ENCODE measurements around the gene GINS1.

GINS1 gene

GRCh38 chr20:25407311-25408169 lies at the start of gene GINS1:
Gene GINS1, plus strand, starts transcription at chr20:25407673. Its CDS starts 148 bp downstream, at chr20:25407821.
- no peak for DNase-seq (ENCODE audit: low read depth)

GRCh38 chr20:25360631-25361286 lies 46.7 kb upstream of the GINS1 start:
- no peak for DNase-seq (ENCODE audit: low read depth)

GRCh38 chr20:25361287-25361683 lies 46.2 kb upstream of the GINS1 start:
- no peak for DNase-seq (ENCODE audit: low read depth)

DNA sequence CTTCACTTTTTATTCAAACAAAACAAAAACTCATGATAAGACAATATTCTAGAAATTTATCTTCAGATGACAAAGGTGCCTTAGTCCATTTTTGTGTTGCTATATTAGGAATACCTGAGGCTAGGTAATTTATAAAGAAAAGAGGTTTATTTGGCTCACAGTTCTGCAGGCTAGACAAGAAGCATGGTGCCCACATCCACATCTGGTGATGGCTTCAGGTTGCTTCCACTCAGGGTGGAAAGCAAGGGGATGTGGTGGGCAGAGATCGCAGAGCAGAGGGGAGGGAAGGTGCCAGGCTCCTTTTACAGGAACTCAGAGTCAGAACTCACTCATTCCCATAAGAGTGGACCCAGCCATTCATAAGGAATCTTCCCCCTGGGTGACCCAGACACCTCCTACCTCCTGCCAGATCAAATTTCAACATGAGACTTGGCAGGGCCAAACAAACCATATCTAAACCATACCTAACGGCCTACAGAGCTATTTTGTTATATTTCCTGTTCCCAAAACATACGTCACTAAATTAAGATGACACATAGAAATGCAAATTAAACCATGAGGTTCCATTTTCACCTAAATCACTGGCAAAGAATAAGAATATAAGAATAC lies 43.2 kb upstream of the GINS1 start:
- no peak for DNase-seq (ENCODE audit: low read depth)

GRCh38 chr20:25364879-25365699 lies 42.4 kb upstream of the GINS1 start:
- no peak for DNase-seq (ENCODE audit: low read depth)

- DNase-seq (ENCODE audit: low read depth) = no peak
These were observed 38.9 kb upstream of the GINS1 start for GRCh38 chr20:25368526-25368925.

DNA sequence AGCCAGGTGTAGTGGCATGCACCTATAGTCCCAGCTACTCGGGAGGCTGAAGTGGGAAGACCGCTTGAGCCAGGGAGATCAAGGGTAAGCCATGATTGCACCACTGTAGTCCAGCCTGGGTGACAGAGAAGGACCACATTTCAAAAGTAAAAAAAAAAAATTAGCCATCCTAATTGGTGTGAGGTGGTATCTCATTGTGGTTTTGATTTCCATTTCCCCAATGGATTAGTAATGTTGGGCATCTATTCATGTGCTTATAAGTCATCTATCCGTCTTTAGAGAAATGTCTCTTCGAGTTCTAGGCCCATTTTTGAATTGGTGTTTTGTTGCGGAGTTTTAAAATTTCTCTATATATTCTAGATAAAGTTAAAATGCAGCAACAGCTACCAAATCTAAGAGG lies 38.5 kb upstream of the GINS1 start:
- DNase-seq (ENCODE audit: low read depth) = no peak

DNA sequence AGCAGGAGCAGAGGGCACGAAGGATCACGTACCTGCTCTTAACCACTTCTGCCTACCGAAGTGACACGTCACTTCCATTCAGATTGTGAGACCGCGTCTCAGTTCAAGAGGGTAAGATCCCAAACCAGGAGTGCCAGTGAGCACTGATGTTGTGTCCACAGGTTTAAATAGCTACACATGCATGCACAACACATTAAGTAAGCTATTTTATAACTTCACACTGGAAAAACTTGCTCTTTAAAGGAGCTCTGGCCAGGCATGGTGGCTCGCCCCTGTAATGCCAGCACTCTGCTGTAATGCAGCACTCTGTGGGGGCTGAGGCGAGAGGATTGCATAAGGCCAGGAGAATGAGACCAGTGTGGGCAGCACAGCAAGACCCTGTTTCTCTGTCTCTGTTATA lies 37.9 kb upstream of the GINS1 start:
- no peak for DNase-seq (ENCODE audit: low read depth)

- no peak for DNase-seq (ENCODE audit: low read depth)
These were observed 37.5 kb upstream of the GINS1 start for GRCh38 chr20:25369971-25370370.

- peak; percentile 71 for DNase-seq (ENCODE audit: low read depth)
These were observed 34.7 kb upstream of the GINS1 start for GRCh38 chr20:25372584-25373336.

DNA sequence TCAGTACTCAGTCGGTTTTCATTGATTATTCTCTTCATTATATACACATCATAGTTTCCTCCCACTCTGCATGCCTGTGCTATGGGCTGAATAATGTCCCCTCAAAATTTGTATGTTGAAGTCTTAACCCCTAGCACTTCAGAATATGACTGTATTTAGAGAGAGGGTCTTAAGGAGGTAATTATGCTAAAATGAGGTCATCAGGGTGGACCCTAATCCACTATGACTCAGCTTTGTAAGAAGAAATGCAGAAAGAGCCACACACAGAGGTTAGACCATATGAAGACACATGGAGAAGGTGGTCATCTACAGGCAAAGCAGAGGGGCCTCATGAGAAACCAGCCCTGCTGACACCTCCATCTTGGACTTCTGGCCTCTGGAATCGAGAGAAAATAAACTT lies 32.6 kb upstream of the GINS1 start:
- DNase-seq (ENCODE audit: low read depth) = no peak

DNA sequence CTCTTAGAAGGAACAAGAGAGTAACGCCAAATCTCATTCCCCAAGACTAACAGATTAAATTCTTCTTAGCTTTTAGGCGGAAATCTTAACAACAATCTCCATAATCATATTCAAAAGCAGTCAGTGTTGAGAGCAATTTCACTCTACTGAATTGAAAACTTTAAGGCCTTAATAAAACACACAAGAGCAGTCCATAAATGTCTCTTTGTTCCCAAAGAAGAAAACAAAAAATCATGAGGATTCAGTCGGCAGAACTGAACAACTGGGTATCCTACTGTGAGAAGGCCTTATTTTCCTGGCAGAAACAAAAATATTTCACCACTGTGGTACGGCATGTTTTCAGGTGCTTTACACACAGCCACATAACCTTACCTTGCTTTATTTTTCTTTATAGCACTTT lies 31.2 kb upstream of the GINS1 start:
- DNase-seq (ENCODE audit: low read depth) = no peak

DNA sequence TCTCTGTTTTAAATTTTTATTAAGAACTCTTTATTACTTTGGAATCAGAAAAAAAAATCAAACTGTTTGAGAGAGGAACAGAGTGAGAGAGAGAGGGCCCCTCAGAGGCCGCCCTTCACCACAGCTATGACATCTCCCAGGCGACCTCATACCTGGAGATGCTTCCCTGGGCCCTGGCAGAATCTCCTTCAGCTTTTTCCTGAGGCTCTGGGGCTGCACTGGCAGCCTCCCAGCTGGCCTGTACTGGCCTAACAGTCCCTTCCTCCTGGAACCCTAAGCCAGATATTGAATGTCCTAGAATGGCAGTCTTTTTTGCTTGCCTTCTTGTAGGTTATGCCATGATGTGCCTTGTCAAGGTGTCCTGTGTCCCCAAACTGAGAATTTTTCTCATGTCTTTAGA lies 30.6 kb upstream of the GINS1 start:
- no peak for DNase-seq (ENCODE audit: low read depth)

GRCh38 chr20:25378189-25378883 lies 29.1 kb upstream of the GINS1 start:
- no peak for DNase-seq (ENCODE audit: low read depth)

GRCh38 chr20:25378884-25379733 lies 28.4 kb upstream of the GINS1 start:
- no peak for DNase-seq (ENCODE audit: low read depth)

DNA sequence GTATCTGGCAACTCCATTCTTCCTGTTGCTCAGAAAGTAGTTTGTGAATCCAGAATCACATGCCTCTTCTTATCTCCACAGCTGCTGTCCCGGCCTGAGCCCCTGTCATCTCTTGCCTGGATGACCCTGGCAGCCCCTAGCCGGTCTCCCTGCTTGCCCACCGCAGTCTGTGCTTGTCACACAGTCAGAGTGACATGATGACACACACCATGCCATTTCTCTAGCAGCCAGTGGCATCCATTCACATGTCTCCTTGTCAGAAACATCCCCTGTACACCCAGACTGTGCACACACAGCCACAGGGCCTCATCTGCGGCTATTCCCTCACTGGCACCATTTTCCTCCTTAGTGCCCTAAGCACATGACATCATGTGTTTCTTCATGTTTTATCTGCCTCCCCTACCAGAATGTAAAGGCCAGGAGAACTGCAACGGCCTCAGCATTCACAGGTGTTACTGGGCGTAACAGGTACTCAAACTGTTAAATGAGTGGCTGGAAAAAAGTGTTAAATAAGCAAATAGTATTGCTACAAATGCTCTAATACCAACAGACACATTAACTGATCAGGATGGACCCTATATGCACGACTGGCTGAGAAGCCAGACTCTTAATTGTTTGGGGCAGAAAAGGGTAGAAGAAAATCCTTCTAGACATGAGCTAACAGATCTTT lies 26.4 kb upstream of the GINS1 start:
- no peak for DNase-seq (ENCODE audit: low read depth)

- no peak for DNase-seq (ENCODE audit: low read depth)
These were observed 24.6 kb upstream of the GINS1 start for GRCh38 chr20:25382704-25383370.

- peak; percentile 39 for DNase-seq (ENCODE audit: low read depth)
These were observed 18.0 kb upstream of the GINS1 start for GRCh38 chr20:25389401-25389857.

Data from GM04503 (cell line).